Esophagus muscularis mucosa (tissue), 4 donors: ENCODE measurements around the gene ASPDH. TPM values are rescaled to one million over a fixed set of nuclear protein-coding genes. Genes with fewer than 3 reads are reported as not detected.
A peak's percentile ranks its signal among the peaks of the same experiment; 100 is the strongest.

Experiments
- DNase-seq: peaks from one replicate; pipeline ENCODE4 v3.0.0-alpha.2; 2017; ENCODE audit errors: extremely low spot score
- H3K27ac ChIP-seq, 4 donors: fragments of 200-600 bp; sonication (generic); replicated peaks in 1 of 4; 1 replicate in 3 of 4; 2 replicates in 1 of 4; pipeline ENCODE4 v1.5.1; 2016 to 2019; ENCODE audit warnings: mild to moderate bottlenecking in 1 of 4
- H3K27me3 ChIP-seq, 4 donors: fragments of 200-600 bp; sonication (generic); one replicate each; pipeline versions ENCODE4 v1.5.1 to v1.6.0; 2016 to 2019
- H3K36me3 ChIP-seq, 4 donors: fragments of 200-600 bp; sonication (generic); one replicate each; pipeline ENCODE4 v1.5.1; 2016 to 2019
- H3K4me1 ChIP-seq, 4 donors: fragments of 200-600 bp; sonication (generic); one replicate each; pipeline ENCODE4 v1.5.1; 2016 to 2019
- H3K4me3 ChIP-seq, 4 donors: fragments of 200-600 bp; sonication (generic); 1 replicate in 2 of 4; 2 replicates in 2 of 4; pipeline ENCODE4 v1.5.1; 2016 to 2019; ENCODE audit warnings: mild to moderate bottlenecking in 4 of 4, moderate library complexity in 1 of 4
- H3K9me3 ChIP-seq, 4 donors: fragments of 200-600 bp; sonication (generic); 1 replicate in 3 of 4; 2 replicates in 1 of 4; pipeline ENCODE4 v1.5.1; 2016 to 2019
- CTCF ChIP-seq, 3 experiments: fragments of 200-600 bp in 2 of 3; fragments of 450-650 bp in 1 of 3; sonication (generic) in 2 of 3; IDR thresholded peaks; one replicate each; pipeline ENCODE4 v1.5.1; 2017 to 2019; ENCODE audit warnings: antibody characterized with exemption in 3 of 3, mild to moderate bottlenecking in 2 of 3, moderate library complexity in 1 of 3
- EP300 ChIP-seq: sonication (generic); formaldehyde crosslinking; IDR thresholded peaks from one replicate; pipeline ENCODE4 v1.6.1; 2017; ENCODE audit warnings: antibody characterized with exemption
- POLR2A ChIP-seq: fragments of 450-650 bp; IDR thresholded peaks from one replicate; pipeline ENCODE4 v1.6.1; 2017; ENCODE audit warnings: antibody characterized with exemption, moderate library complexity, mild to moderate bottlenecking, low read depth
- POLR2AphosphoS5 ChIP-seq, 2 donors: sonication (generic); formaldehyde crosslinking; IDR thresholded peaks; one replicate each; pipeline ENCODE4 v1.6.1; 2017; ENCODE audit warnings: antibody characterized with exemption in 2 of 2
- WGBS: methylation state at CpG from one replicate; pipeline ENCODE4 v1.1.5; 2018; 5-methylcytosine and 5-hydroxymethylcytosine counted together
- intact Hi-C: fragments of 100-400 bp; cut with DNase I; formaldehyde crosslinking; loops from one replicate; pipeline ENCODE4 v1.15.1; 2023
- total RNA-seq, 4 donors: library from RNA; depleted of rRNA; stranded (reverse); fragments of >200 nt; gene quantifications; one replicate each; pipeline versions ENCODE4 v1.1.0 to v1.2.1, GENCODE V29; 2016

ASPDH gene
- total RNA-seq, 4 donors from 2014 or later: 1.6 TPM; not detected in 3

GRCh38 chr19:50477751-50478515 lies 35.8 kb downstream of the ASPDH start:
- Histone ChIP-seq H3K4me1 (peaks cover 18 to 34% (median 24%) of the 10 kb centered on the region in 4 donors), H3K36me3 (peaks cover 22 to 47% (median 46%) of the 10 kb centered on the region in 4 donors), H3K27ac (no peak overlapping the region), H3K4me3 (no peak overlapping the region), H3K27me3 (no peaks in the 10 kb centered on the region), H3K9me3 (no peaks in the 10 kb centered on the region)
- 84% methylated on average over 16 of the region's 17 CpGs for WGBS
- no peak for DNase-seq
- intact Hi-C loops: no loop called here
- no peak for TF ChIP-seq CTCF (IDR thresholded peaks at IDR 0.05)
- no peak for TF ChIP-seq POLR2AphosphoS5 (IDR thresholded peaks at IDR 0.05)
- TF ChIP-seq POLR2A: no peak
- no peak for TF ChIP-seq EP300

DNA sequence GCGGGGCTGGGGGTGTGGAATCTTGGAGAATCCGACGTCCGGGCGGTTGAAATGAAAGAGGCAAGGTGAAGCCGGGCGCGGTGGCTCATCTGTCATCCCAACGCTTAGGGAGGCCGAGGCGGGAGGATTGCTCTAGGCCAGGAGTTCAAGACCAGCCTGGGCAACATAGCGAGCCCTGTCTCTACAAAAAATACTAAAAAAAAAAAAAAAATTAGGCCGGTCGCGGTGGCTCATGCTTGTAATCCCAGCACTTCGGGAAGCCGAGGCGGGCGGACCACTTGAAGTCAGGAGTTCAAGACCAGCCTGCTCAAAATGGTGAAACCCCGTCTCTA lies 36.8 kb downstream of the ASPDH start:
- peak overlapping the region; percentile 79 to 96 (median 82) for H3K4me3 ChIP-seq
- intact Hi-C loops: no loop called here
- H3K27ac ChIP-seq: peak overlapping the region; percentile 70 to 81 (median 74)
- no peak for TF ChIP-seq CTCF (IDR thresholded peaks at IDR 0.05)
- TF ChIP-seq POLR2A: no peak
- no peak for TF ChIP-seq POLR2AphosphoS5 (IDR thresholded peaks at IDR 0.05)
- no peak for TF ChIP-seq EP300
- no peaks in the 10 kb centered on the region for H3K9me3 ChIP-seq
- H3K36me3 ChIP-seq: peaks cover 17 to 36% (median 35%) of the 10 kb centered on the region in 4 donors
- peaks cover 18 to 34% (median 24%) of the 10 kb centered on the region in 4 donors for H3K4me1 ChIP-seq
- no peak for DNase-seq
- WGBS: 22% methylated on average over 20 of the region's 20 CpGs
- H3K27me3 ChIP-seq: no peaks in the 10 kb centered on the region

DNA sequence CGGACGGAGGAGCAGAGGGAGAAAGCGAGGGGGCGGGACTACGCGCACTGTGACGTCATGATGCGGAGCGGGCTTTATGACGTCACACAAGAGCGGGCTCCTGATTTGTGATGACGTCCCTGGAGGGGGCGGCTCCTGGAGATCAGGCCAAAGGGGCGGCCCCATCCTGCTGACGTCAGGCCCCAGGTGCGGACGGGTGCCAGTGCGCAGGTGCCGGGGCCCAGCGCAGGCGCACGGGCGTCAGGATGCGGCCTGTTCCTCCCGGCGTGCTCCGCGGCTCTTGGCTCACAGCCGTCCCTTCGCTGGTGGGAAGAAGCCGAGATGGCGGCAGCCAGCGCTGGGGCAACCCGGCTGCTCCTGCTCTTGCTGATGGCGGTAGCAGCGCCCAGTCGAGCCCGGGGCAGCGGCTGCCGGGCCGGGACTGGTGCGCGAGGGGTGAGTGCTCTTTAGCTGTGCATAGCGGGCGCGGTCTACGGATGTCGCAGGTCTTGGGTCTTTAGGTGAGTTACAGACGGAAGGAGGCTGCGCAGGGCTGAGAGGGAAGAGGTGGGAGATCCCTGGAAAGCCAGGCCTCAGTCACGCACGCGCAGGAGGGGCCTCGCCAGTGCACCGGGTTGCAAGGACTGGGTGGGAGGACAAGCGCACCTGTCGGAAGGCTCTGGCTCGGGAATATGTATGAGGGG lies 37.3 kb downstream of the ASPDH start, which contains the start of the genes EMC10 and GARIN5A:
Gene EMC10 (plus strand): TSS at position 284 of the 683 bp plus-strand sequence. CDS start 38 bp downstream, at position 322.
Gene GARIN5A (minus strand): TSS at position 625 of the 683 bp plus-strand sequence. CDS start 460 bp downstream, at position 165.
- Histone ChIP-seq H3K27me3 (no peaks in the 10 kb centered on the region), H3K36me3 (peaks cover 17 to 31% (median 30%) of the 10 kb centered on the region in 4 donors), H3K27ac (peak within 1 kb of the TSS; percentile 70 to 81 (median 74)), H3K4me3 (peak within 1 kb of the TSS; percentile 79 to 96 (median 82)), H3K4me1 (peaks cover 18 to 34% (median 24%) of the 10 kb centered on the region in 4 donors), H3K9me3 (no peaks in the 10 kb centered on the region)
- intact Hi-C loops: no loop called here
- DNase-seq: peak; percentile 96
- TF ChIP-seq EP300 (no peak), POLR2AphosphoS5 (IDR thresholded peaks at IDR 0.05) (peak; percentile 81 to 93), POLR2A (peak; percentile 51), CTCF (IDR thresholded peaks at IDR 0.05) (peak in 1 of 3 experiments; percentile 25)
- under 1% methylated on average over 24 of the region's 58 CpGs for WGBS

- intact Hi-C loops: no loop called here
- no peak for TF ChIP-seq POLR2AphosphoS5 (IDR thresholded peaks at IDR 0.05)
- no peak for TF ChIP-seq EP300
- no peak for TF ChIP-seq POLR2A
- TF ChIP-seq CTCF (IDR thresholded peaks at IDR 0.05): no peak
- Histone ChIP-seq H3K27ac (peak overlapping the region; percentile 70 to 81 (median 74)), H3K27me3 (no peaks in the 10 kb centered on the region), H3K36me3 (peaks cover 16 to 25% (median 24%) of the 10 kb centered on the region in 4 donors), H3K4me1 (peaks cover 18 to 34% (median 24%) of the 10 kb centered on the region in 4 donors), H3K4me3 (peak overlapping the region; percentile 79 to 96 (median 82)), H3K9me3 (no peaks in the 10 kb centered on the region)
- no peak for DNase-seq
- 86% methylated on average over 18 of the region's 29 CpGs for WGBS
Observed at GRCh38 chr19:50475736-50476223, 37.9 kb downstream of the ASPDH start.
